ENCODE measurements around the gene AMIGO3.
"Not testable (repeated sequence)": the region's sequence is repeated elsewhere in the genome, so short reads cannot be mapped to it uniquely, and the experiment has no call there.

AMIGO3 gene

DNA sequence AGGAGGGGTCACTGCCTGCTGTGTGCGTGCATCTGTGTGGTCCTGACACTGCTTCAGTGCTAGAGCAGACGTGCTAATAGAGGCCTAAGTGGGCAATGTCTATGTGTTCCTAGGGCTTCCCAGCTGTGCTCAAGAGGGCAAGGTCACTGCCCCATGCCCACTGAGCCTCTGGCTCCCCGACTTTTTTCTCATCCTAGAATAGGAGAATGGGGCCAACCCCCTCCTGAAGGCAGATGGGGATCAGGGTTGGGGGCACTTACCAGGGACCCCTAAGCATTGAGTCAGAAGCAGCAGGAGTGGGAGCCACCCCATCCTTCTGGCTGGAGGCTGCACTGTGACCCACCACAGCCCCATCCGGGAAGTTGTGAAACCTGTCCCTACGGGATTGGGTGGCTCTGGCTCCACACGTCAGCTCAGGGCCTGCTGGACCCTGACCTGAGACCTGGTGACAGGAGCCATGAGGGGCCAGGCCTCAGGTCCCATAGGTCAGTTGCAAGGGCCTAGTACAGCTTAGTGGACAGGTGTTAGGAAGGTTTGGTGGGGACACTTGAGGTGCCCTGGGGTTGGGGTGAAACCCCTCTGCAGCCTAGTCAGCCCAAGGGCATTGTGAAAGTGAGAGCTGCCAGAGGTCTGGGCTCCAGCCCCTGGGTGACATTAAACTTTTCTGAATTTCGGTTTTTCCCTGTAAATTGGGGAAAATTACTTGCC, 31.0 kb downstream of the AMIGO3 start:
- not testable (repeated sequence) for DNase-seq (ENCODE audit: low read depth)

DNA sequence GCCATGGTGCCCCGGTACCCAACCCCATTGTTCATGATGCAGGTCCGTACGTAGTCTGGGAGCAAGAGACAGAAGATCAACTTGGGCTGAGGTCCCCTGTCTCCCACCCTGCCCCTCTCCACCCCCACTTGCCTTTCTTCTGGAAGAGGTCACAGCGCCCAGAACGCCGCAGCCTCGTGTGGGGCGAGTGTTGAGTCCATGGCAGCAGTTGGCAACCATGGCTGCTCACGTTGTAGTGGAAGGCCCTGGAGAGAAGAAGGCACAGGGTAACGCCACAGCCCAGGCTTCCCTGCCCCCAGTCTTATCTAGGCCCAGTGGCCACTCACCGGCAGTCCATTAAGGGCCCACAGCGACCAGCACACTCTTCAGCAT, 32.1 kb downstream of the AMIGO3 start:
- DNase-seq (ENCODE audit: low read depth) = not testable (repeated sequence)

DNA sequence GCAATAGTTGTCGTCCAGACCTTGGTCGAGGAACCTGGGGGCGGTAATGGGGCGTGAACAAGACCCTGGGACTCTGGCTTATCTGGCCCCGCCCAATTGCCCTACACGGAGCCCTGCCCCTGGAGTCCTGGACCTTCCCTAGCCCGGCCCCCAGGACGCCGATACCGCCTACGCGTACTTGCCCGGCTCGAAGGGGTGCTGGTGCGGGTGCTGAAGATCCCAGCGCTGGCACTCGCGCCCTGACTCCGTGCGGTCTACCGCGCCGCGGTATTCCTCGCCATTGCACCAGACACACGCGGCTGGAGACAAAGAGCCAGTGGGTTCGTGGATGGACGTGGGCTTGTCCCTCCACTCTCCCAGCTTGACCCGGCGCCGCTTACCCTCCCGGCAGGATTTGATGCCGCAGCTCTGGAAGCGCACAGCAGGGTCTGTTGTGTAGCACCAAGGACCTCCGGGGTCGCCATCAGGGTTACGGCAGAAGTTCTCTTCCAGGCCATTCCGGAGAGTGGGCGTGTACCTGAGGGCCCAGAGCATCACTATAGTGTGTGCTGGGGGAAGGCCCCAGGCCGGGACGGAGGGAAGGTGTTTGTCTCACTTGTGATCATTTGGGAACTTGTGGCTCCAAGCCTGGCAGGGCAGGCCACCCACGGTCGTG, 32.6 kb downstream of the AMIGO3 start:
- not testable (repeated sequence) for DNase-seq (ENCODE audit: low read depth)

DNA sequence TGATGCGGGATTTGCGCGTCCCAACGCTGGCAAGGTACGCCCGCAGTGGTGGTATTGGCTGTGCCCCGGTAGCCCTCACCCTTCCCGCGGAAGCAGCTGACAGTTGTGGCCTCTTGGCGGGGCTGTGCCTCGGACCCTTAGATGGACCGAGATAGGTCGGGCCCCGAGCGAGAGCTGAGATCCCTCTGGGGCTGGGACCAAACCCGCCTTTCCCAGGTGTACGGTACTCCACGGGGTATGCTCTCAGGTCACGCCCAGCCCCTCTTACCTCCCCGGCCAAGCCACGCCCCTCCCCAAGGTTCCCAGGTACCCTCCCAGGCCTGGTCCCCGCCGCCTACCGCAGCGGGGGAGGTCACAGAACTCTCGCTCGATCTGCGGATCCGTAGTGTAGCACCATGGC, 33.1 kb downstream of the AMIGO3 start:
- not testable (repeated sequence) for DNase-seq (ENCODE audit: low read depth)

- DNase-seq (ENCODE audit: low read depth) = not testable (repeated sequence)
Measured at GRCh38 chr3:49685846-49686245, 33.6 kb downstream of the AMIGO3 start.

DNA sequence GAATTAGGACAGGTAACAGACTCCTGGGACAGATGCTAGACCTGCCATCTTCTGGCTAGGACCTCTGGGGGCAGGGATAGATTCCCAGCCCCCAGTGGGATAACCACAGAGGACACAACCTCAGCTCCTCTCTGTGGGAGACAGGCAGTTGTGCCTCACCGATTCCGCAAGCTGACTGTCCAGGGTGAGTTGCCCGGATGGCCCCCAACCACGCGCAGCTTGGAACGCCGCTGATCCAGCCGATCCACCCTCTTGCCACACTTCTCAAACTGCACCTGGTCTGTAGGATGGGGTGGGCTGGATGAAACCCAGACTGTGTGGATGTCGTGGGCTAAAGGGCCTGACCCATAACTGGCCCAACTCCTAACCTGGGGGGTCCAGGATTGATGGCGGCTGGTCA, 34.4 kb downstream of the AMIGO3 start:
- DNase-seq (ENCODE audit: low read depth) = not testable (repeated sequence)

- DNase-seq (ENCODE audit: low read depth) = not testable (repeated sequence)
Measured at GRCh38 chr3:49684453-49684852, 35.0 kb downstream of the AMIGO3 start.

DNA sequence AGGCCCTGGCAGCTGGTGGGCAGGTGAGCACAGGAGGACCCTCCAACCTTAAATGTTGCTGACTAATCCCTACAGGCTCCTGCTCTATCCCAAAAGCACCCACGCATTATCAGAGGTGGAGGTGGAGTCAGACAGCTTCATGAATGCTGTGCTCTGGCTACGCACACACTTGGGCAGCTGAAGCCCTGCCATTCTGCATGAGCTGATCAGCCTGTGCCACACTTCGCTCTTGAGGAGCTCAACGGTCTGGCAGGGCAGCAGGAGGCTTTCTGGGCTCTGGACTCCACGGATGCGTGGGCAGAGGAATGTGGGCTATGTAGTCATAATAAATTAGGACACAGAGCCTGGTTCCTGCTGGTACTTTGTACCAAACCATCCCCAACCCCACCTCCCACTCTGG, 36.3 kb downstream of the AMIGO3 start:
- no peak for DNase-seq (ENCODE audit: low read depth)

DNA sequence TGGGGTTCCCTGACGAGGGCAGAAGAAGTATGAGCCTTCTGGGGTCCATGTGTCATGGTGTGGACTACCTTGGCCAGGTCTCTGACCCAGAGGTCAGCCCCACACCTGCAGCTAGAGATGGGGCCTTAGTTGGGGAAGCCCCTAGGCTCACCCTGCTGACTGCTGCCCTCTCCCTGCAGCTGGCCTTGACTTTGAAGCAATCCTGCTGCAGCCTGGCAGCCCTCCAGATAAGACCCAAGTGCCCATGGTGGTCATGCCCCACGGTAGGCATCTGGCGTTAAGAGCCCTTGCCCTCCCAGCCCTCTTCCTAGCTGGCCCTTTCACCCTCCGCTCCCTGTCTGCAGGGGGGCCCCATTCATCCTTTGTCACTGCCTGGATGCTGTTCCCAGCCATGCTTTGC, 37.9 kb downstream of the AMIGO3 start:
- no peak for DNase-seq (ENCODE audit: low read depth)

- no peak for DNase-seq (ENCODE audit: low read depth)
Measured at GRCh38 chr3:49681232-49681522, 38.3 kb downstream of the AMIGO3 start.

DNA sequence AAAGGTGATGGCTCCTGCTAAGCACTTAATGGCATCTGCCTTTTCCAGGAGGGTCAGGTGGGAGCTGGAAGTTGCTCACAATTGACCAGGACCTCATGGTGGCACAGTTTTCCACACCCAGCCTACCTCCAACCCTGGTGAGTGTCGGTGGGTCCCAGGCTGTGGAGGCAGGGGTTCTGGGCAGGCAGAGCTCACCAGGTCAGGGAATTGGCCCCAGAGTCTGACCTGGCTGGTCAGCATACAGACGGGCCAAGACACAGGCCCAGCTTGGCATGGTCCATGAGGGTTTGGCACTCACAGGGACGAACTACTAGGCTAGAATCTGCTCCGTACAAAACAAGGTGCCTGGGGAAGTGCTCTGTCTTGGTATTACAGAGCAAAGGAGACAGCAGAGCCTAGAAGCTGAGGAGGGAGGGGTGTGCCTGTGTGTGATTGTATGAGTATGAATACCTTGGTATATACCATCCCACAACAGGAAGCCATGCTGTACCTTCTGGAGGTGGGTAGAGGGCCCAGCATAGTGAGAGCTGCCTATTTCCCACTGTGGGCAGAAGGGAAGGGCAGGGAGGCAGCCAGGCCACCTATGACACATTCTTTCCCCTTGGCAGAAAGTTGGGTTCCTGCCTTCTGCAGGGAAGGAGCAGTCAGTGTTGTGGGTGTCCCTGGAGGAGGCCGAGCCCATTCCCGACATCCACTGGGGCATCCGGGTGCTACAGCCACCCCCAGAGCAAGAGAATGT, 38.8 kb downstream of the AMIGO3 start:
- DNase-seq (ENCODE audit: low read depth) = no peak

DNA sequence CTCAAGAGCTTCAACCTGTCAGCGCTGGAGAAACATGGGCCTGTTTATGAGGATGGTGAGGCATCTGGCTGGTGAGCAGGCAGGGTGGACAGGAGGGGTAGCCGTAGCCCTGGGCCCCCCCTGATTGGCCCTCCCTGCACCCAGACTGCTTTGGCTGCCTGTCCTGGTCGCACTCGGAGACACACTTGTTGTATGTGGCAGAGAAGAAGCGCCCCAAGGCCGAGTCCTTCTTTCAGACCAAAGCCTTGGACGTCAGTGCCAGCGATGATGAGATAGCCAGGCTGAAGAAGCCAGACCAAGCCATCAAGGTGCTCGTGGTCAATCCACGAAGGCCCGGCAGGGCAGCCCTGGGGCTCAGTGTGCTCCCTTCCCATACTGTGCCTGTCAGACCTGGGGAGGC, 43.6 kb downstream of the AMIGO3 start:
- DNase-seq (ENCODE audit: low read depth) = no peak

- no peak for DNase-seq (ENCODE audit: low read depth)
Measured at GRCh38 chr3:49674497-49674983, 44.9 kb downstream of the AMIGO3 start.

- DNase-seq (ENCODE audit: low read depth) = peak; percentile 94
Measured at GRCh38 chr3:49673715-49674496, 45.6 kb downstream of the AMIGO3 start, which contains the start of gene APEH. APEH (plus strand) TSS chr3:49674351; CDS start chr3:49674402, 51 bp downstream.

DNA sequence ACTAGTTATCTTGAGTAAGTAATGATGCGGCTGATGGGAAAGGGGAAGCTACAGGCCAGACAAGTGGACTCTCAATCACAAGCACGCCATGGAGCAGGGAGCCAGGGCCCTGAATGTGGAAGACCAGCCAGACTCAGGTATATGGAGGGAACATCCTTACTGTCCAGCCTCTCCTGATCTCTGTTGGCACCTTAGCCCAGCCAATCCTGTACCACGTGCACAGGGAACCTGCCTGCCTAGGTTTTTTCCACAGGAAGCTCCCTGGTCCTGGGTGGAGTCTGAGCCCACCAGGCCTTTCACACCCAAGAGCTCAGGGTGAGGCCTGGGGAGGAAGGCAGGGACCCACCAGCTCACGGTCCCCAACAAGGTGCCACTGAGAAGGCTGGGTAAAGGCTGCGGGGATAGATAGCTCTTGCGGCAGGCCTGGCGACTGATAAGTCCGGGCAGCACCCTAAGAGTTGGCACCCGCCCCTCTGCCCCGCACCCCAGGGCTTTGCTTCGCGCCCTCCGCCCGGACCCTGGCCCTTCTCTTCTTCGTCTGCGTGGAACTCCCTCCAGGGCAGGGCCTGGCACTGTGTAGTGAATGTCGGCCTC, 46.3 kb downstream of the AMIGO3 start:
- no peak for DNase-seq (ENCODE audit: low read depth)

- peak; percentile 21 for DNase-seq (ENCODE audit: low read depth)
Measured at GRCh38 chr3:49671291-49672288, 47.9 kb downstream of the AMIGO3 start.

GRCh38 chr3:49670940-49671290, 48.6 kb downstream of the AMIGO3 start:
- DNase-seq (ENCODE audit: low read depth) = no peak

DNA sequence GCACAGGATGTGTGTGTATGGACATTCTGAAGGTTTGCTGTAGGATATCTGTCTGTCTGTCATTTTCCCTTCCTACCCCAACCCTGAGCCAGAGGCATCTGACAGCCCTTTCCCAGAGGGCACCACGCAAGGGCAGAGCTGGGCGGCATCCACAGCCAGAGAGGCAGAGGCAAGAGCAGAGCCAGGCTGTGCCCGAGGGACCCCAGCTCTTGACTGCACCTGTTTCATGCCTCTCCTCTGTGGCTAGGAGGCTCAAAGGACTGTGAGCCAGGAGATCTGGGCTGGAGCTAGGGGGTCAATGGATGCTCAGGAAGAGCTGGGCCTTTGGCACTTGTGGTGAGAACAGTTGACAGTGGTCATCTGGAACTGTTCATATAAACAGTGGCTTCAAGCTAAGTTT, 50.1 kb downstream of the AMIGO3 start:
- no peak for DNase-seq (ENCODE audit: low read depth)

- no peak for DNase-seq (ENCODE audit: low read depth)
Measured at GRCh38 chr3:49668861-49669260, 50.6 kb downstream of the AMIGO3 start.

GRCh38 chr3:49668414-49668797, 51.1 kb downstream of the AMIGO3 start:
- DNase-seq (ENCODE audit: low read depth) = no peak

Data from stromal cell of bone marrow (primary cell).